NB4 (cell line): ENCODE results near the gene MORN1.
A peak's percentile ranks its signal among the peaks of the same experiment; 100 is the strongest.

ENCODE experiments used
- DNase-seq: peaks from one replicate; pipeline ENCODE4 v3.0.0; 2010; ENCODE audit warnings: low read depth
- H3K4me3 ChIP-seq: one replicate; pipeline ENCODE4 v1.5.1; 2011; ENCODE audit warnings: mild to moderate bottlenecking, low read depth, low read length, moderate library complexity
- MYC ChIP-seq: IDR thresholded peaks from 2 replicates; pipeline ENCODE4 v1.6.1; 2011; ENCODE audit warnings: low read depth, low read length
- POLR2A ChIP-seq: IDR thresholded peaks from 2 replicates; pipeline ENCODE4 v1.6.1; 2011; ENCODE audit warnings: mild to moderate bottlenecking; ENCODE audit not compliant: insufficient read length; ENCODE audit errors: extremely low read depth
- TF ChIP-seq, protein P1 (sequence below): IDR thresholded peaks from one replicate; pipeline ENCODE4 v1.5.1; 2012; ENCODE audit warnings: low read depth, low read length
- TF ChIP-seq, protein P2 (sequence below): IDR thresholded peaks from 2 replicates; pipeline ENCODE4 v1.6.1; 2011; ENCODE audit warnings: low read depth, low read length

MORN1 gene

DNA sequence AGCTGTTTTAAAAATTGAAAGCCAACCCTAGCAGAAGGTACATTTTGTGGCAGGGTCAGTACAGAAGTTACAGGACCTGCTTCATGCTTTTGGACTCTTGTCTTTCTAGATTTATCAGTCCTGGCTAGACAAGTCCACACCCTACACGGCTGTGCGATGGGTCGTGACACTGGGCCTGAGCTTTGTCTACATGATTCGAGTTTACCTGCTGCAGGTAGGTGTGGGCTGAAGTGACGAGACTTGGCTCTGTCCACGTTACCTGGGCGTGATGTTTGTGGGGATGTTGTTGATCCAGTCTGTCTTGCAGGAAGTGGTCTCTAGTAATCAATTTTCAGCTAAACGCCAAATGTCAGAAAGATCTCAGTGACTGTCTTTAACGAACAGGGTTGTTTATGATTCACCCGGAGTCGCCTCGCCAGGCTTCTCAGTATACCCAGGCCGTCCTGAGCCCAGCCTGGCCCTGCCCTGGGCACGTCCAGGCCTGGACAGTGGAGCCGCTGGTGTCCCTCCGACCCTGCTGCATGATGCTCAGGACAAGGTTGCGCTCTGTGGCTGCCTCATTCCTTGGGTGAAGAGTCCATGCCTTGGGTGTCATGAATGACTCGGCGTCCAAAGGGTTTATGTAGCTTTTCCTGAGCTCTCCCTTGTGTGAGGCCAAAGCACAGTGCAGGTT lies 5.8 kb upstream of the MORN1 start:
- no peak for DNase-seq
- TF ChIP-seq, protein P1, sequence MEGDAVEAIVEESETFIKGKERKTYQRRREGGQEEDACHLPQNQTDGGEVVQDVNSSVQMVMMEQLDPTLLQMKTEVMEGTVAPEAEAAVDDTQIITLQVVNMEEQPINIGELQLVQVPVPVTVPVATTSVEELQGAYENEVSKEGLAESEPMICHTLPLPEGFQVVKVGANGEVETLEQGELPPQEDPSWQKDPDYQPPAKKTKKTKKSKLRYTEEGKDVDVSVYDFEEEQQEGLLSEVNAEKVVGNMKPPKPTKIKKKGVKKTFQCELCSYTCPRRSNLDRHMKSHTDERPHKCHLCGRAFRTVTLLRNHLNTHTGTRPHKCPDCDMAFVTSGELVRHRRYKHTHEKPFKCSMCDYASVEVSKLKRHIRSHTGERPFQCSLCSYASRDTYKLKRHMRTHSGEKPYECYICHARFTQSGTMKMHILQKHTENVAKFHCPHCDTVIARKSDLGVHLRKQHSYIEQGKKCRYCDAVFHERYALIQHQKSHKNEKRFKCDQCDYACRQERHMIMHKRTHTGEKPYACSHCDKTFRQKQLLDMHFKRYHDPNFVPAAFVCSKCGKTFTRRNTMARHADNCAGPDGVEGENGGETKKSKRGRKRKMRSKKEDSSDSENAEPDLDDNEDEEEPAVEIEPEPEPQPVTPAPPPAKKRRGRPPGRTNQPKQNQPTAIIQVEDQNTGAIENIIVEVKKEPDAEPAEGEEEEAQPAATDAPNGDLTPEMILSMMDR: no peak
- no peak for TF ChIP-seq MYC
- TF ChIP-seq POLR2A: no peak
- TF ChIP-seq, protein P2, sequence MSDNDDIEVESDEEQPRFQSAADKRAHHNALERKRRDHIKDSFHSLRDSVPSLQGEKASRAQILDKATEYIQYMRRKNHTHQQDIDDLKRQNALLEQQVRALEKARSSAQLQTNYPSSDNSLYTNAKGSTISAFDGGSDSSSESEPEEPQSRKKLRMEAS: no peak
- H3K4me3 ChIP-seq: no peak overlapping the region

DNA sequence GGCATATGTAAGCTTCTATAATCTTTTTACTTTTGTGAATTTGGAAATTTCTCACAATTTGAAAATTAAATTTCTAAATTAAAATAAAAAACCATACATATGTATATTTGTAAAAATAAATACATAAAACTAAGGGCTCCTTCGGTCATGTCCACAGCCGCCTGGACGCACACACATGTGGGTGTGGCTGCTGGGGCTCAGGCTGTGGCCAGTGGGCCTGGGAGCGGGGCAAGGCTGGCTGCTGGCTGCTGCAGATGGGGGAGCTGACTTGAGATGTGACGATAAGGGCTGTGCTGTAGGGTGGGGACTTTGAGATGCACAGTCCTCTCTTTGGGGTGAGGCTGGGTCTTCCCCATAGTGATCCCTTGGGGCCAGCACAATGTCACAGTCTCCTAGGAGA lies 5.1 kb upstream of the MORN1 start:
- TF ChIP-seq, protein P2: no peak
- TF ChIP-seq POLR2A (no peak), MYC (no peak)
- TF ChIP-seq, protein P1: no peak
- no peak overlapping the region for H3K4me3 ChIP-seq
- DNase-seq: peak; percentile 43

DNA sequence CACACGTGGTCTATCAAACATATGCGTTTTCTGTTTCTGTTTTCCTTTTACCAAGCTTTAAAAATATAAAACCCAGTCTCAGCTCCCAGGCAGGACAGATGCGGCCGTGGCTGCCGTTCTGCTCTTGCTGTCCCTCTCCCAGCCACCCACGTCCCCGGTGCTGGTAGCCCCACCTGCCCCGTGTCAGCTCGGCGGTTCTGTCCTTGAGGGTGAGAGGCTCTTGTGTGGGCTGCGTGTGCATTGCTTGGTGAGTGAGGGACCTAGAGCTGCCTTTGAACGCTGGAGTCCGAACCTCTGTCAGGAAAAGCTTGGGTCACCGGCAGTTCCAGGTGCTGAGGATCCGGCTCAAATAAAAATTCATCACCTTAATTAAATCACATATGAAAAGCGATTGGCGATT lies 4.7 kb upstream of the MORN1 start:
- no peak overlapping the region for H3K4me3 ChIP-seq
- TF ChIP-seq MYC: no peak
- TF ChIP-seq, protein P2: no peak
- TF ChIP-seq, protein P1: no peak
- TF ChIP-seq POLR2A: no peak
- no peak for DNase-seq

DNA sequence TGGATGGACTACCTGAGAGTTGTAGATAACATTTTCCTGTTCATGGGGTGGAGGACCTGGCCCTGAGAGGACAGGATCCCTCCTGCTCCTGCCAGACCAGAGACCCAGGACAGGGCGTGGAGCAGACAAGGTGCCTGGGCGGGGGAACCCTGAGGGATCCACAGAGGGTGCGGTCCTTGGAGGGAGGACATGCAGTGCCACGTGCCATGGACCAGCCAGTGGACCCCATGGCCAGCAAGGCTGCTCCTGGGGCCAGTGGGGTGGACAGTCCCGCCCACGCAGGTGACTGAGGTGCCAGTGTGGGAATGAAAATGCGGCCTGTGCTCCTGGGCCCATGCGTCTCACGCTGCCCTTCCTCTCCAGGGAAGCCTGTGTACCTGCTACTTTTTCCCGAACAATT lies 3.9 kb upstream of the MORN1 start:
- H3K4me3 ChIP-seq: no peak overlapping the region
- DNase-seq: no peak
- no peak for TF ChIP-seq MYC
- TF ChIP-seq, protein P1: no peak

DNA sequence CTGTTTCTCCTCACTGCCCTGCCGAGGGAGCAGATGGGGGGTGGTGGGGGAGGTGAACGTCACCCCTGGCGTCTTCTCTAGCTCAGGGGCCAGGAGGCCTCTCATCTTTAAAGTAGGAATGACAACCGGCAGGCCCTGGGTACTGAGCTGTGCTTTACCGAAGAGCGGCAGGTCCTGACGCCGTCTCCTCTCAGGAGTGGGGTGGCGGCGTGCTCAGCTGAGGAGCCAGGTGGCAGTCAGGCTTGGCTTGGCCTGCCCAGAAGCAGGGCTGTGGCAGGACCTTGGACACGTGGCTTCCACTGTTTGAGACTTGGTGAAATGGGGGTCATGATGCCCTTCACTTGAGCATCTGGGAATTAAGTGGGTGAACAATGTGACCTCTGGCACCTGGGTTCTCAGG lies 3.4 kb upstream of the MORN1 start:
- no peak for DNase-seq
- no peak for TF ChIP-seq POLR2A
- no peak for TF ChIP-seq MYC
- TF ChIP-seq, protein P2: no peak
- TF ChIP-seq, protein P1: no peak
- H3K4me3 ChIP-seq: no peak overlapping the region

DNA sequence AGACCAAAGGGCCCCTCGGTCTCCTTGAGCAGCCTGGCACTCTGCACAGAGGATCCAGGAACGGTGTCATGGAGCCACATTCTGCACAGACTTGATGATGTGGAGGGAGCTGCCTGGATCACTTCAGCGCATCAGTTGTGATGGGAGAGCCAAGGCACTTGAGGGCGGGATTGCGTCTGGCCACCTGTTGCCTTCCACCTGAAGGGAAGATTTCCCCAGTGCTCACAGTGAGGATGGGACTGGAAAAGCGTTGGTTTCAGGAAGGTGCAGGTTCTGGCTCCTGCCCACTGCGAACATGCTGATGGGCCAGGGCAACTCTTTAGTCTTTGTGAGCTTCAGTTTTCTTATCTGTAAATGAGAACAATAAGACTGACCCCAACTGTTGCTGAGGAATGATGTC lies 2.9 kb upstream of the MORN1 start:
- no peak for TF ChIP-seq POLR2A
- TF ChIP-seq, protein P1: no peak
- TF ChIP-seq MYC: no peak
- TF ChIP-seq, protein P2: no peak
- no peak overlapping the region for H3K4me3 ChIP-seq
- DNase-seq: no peak
